Umbilical cord (tissue), 2 donors: Measurements from ENCODE around the gene FAM83D. TPM values are rescaled to one million over a fixed set of nuclear protein-coding genes. Genes with fewer than 3 reads are reported as not detected.

ENCODE experiments used
- DNase-seq: peaks from one replicate; pipeline ENCODE4 v3.0.0-alpha.2; 2015; ENCODE audit warnings: low spot score
- total RNA-seq: library from RNA; depleted of rRNA; stranded (reverse); fragments of >200 nt; gene quantifications from one replicate; pipeline ENCODE4 v1.2.3, GENCODE V29; 2014; ENCODE audit warnings: low replicate concordance; ENCODE audit not compliant: insufficient read depth

FAM83D gene
- total RNA-seq, 1 donor from 2014 or later: 5.3 TPM

DNA sequence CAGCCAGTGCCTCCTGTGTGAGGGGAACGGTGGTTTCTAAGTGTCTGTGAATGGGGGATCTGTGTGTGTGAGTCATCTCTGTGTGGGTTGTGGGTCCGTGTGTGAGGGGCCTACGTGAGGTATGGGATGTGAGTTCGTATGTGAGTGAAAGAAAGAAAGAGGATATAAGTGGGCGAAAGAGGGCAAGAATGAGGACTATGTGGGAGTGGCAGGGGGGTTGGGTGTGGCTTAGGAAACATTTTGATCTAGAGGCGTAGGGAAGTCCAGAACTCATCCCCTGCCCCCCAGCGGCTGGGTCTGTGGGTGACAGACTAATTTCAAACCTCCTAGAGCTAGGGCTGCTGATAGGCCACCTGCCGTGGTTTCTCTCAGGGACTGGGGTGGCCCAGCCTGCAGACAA lies 71.4 kb downstream of the FAM83D start:
- DNase-seq: no peak

DNA sequence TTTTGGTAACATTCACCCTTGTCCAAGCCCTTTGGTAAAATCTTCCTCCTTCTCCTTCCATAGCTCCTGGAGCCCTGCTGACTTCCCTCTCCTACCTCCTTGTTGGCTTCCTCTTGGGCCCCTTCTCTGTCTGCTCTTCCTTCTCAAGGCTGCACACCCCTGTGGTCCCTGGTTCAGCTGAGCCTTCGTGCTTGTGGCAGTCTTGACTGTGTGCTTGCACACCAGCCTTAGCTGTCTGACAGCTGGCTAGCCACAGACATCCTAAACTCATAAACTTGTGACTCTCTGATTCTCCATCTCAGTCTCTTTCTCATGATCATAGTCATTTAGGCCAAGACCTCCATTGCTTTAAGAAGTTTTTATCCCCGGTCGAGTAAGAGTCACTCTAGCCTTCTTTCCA lies 73.0 kb downstream of the FAM83D start:
- DNase-seq: no peak

DNA sequence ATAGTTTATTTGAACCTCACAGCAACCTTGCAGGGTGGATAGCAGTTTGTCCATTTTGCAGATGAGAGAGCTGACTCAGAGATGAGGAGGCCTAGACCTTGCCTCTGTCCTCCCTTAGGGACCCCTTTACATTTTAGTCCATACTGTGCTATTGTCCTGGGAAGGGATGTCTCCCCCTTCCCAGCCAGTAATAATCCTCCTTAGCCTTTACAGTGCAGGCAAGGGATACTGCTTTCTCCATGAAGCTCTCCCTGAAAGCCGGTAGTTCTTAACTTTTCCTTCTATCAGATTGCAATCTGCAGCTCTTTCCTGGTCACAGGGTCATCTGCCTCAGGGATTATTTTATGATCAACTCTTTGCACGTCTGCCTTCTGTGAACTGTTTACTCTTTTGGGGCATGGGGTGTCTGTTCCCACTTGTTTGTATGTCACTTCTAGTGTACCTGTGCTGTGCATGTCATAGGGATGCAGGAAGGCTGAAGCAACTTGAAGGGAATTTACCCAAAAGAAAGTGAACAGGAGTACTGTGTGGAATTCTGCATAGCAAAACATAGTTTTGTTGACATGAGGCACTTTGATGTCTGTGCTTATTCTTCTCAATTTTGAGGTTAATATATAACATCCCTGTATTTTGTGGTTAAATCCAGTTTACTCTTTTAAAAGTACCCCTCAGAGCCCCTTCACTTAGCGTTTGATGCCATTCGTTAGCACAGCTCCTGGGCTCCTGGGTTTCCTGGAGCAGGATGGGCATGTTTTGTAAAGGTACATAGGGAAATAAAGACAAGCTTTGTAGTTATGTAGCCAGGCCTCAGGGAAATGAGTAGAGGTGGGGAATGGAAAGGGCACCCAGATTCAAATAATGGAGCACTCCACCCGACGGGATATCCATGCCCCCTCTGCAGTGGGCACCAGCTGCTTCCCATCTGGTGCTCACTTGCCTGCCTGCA lies 74.0 kb downstream of the FAM83D start:
- no peak for DNase-seq

Other genes with a start within 250 kb of the FAM83D start
- 6.3 TPM for gene SLC32A1, start 201.9 kb upstream of the FAM83D start, total RNA-seq
- gene ACTR5, start 178.0 kb upstream of the FAM83D start, total RNA-seq: 2.4 TPM
- 2.6 TPM for gene PPP1R16B, start 120.7 kb upstream of the FAM83D start, total RNA-seq
- 11.1 TPM for gene DHX35, start 35.9 kb downstream of the FAM83D start, total RNA-seq